Neural cell (in vitro differentiated cells): ENCODE measurements around the gene HPS4. TPM values are rescaled to one million over a fixed set of nuclear protein-coding genes. Genes with fewer than 3 reads are reported as not detected.

Source experiments
- H2AFZ ChIP-seq: fragments of 200-600, 300-800 bp; sonication (generic), shearing (Covaris generic); 2 replicates; pipeline ENCODE4 v1.6.0; 2014; ENCODE audit warnings: low read depth, mild to moderate bottlenecking, antibody characterized with exemption, low read length, moderate library complexity
- H3F3A ChIP-seq: fragments of 200-600 bp; shearing (Covaris generic); 2 replicates; pipeline ENCODE4 v1.6.1; 2016; ENCODE audit warnings: mild to moderate bottlenecking, moderate library complexity, mixed read lengths, antibody characterized with exemption, low read length; ENCODE audit not compliant: insufficient read depth, poor library complexity, severe bottlenecking
- H3K27ac ChIP-seq: fragments of 200-600, 300-800 bp; sonication (generic), shearing (Covaris generic); 2 replicates; pipeline ENCODE4 v1.5.1; 2014; ENCODE audit warnings: mild to moderate bottlenecking, low read length, moderate library complexity
- H3K27me3 ChIP-seq: fragments of 300-800, 200-600 bp; sonication (generic), shearing (Covaris generic); 2 replicates; pipeline ENCODE4 v1.6.0; 2014; ENCODE audit warnings: mild to moderate bottlenecking, low read depth, low read length, moderate library complexity; ENCODE audit not compliant: insufficient read depth
- H3K36me3 ChIP-seq: fragments of 300-800, 200-600 bp; sonication (generic), shearing (Covaris generic); 2 replicates; pipeline ENCODE4 v1.5.1; 2014; ENCODE audit warnings: mild to moderate bottlenecking, antibody characterized with exemption, low read length, moderate library complexity; ENCODE audit not compliant: insufficient read depth
- H3K4me2 ChIP-seq: fragments of 300-800, 200-600 bp; sonication (generic), shearing (Covaris generic); 2 replicates; pipeline ENCODE4 v1.6.0; 2014; ENCODE audit warnings: mild to moderate bottlenecking, low read length
- H3K4me3 ChIP-seq: fragments of 300-800, 200-600 bp; sonication (generic), shearing (Covaris generic); 2 replicates; pipeline ENCODE4 v1.5.1; 2014; ENCODE audit warnings: mild to moderate bottlenecking, low read length, moderate library complexity
- H3K79me2 ChIP-seq: fragments of 200-600 bp; shearing (Covaris generic); replicated peaks from 2 replicates; pipeline ENCODE4 v1.6.0; 2014; ENCODE audit warnings: mild to moderate bottlenecking, low read length, moderate library complexity; ENCODE audit not compliant: insufficient read depth
- H3K9ac ChIP-seq: fragments of 300-800, 200-600 bp; sonication (generic), shearing (Covaris generic); 2 replicates; pipeline ENCODE4 v1.6.1; 2016; ENCODE audit warnings: mild to moderate bottlenecking, low read length, mixed read lengths
- H3K9me2 ChIP-seq: fragments of 200-600 bp; shearing (Covaris generic); 2 replicates; pipeline ENCODE4 v1.6.1; 2016; ENCODE audit warnings: mild to moderate bottlenecking, low read length, mixed read lengths; ENCODE audit not compliant: insufficient read depth
- H3K9me3 ChIP-seq: fragments of 200-600, 300-800 bp; sonication (generic), shearing (Covaris generic); 2 replicates; pipeline ENCODE4 v1.6.1; 2016; ENCODE audit warnings: mild to moderate bottlenecking, mixed run types, low read length, moderate library complexity, mixed read lengths
- H4K20me1 ChIP-seq: fragments of 200-600 bp; shearing (Covaris generic); 2 replicates; pipeline ENCODE4 v1.6.1; 2016; ENCODE audit warnings: mild to moderate bottlenecking, mixed run types; ENCODE audit not compliant: insufficient read depth
- EP300 ChIP-seq: fragments of 450-650 bp; conservative IDR thresholded peaks from 2 replicates; pipeline ENCODE4 v1.6.1; 2014; ENCODE audit warnings: antibody characterized with exemption, mild to moderate bottlenecking, moderate library complexity; ENCODE audit not compliant: poor library complexity, severe bottlenecking
- EZH2 ChIP-seq: fragments of 200-600, 300-800 bp; shearing (Covaris generic), sonication (generic); IDR thresholded peaks from 2 replicates; pipeline ENCODE4 v1.6.1; 2014; ENCODE audit warnings: antibody characterized with exemption, low read length, borderline replicate concordance, mild to moderate bottlenecking; ENCODE audit not compliant: insufficient read depth, poor library complexity, severe bottlenecking
- MXI1 ChIP-seq: fragments of 450-650 bp; conservative IDR thresholded peaks from 2 replicates; pipeline ENCODE4 v1.6.1; 2014; ENCODE audit warnings: antibody characterized with exemption, mild to moderate bottlenecking; ENCODE audit not compliant: poor library complexity, severe bottlenecking
- POLR2AphosphoS5 ChIP-seq: IDR thresholded peaks from 2 replicates; pipeline ENCODE4 v1.6.1; 2012
- RAD21 ChIP-seq: fragments of 450-650 bp; conservative IDR thresholded peaks from 2 replicates; pipeline ENCODE4 v1.6.1; 2014; ENCODE audit warnings: antibody characterized with exemption, mild to moderate bottlenecking, moderate library complexity
- SMC3 ChIP-seq: fragments of 450-650 bp; conservative IDR thresholded peaks from 2 replicates; pipeline ENCODE4 v1.6.1; 2014; ENCODE audit warnings: antibody characterized with exemption, mild to moderate bottlenecking, moderate library complexity; ENCODE audit not compliant: poor library complexity
- TAF1 ChIP-seq: IDR thresholded peaks from 2 replicates; pipeline ENCODE4 v1.6.1; 2012; ENCODE audit warnings: low read depth
- polyA minus RNA-seq: library from RNA; depleted of rRNA, polyadenylated mRNA; stranded (reverse); fragments of >200 nt; gene quantifications from 2 replicates; pipeline ENCODE4 v1.2.3, GENCODE V29; 2014
- polyA plus RNA-seq: library from polyadenylated mRNA; depleted of rRNA; stranded (reverse); fragments of >200 nt; gene quantifications from 2 replicates; pipeline ENCODE4 v1.2.3, GENCODE V29; 2014
- TF ChIP-seq, protein P1 (sequence below): IDR thresholded peaks from 2 replicates; pipeline ENCODE4 v1.6.1; 2012; ENCODE audit warnings: borderline replicate concordance
- TF ChIP-seq, protein P2 (sequence below): fragments of 450-650 bp; IDR thresholded peaks from 2 replicates; pipeline ENCODE4 v1.5.1; 2014; ENCODE audit warnings: antibody characterized with exemption, mild to moderate bottlenecking, moderate library complexity; ENCODE audit not compliant: poor library complexity, severe bottlenecking

HPS4 gene
- polyA plus RNA-seq (51.9 and 54.1 TPM in 2 replicates), polyA minus RNA-seq (54.5 and 56.6 TPM in 2 replicates)

DNA sequence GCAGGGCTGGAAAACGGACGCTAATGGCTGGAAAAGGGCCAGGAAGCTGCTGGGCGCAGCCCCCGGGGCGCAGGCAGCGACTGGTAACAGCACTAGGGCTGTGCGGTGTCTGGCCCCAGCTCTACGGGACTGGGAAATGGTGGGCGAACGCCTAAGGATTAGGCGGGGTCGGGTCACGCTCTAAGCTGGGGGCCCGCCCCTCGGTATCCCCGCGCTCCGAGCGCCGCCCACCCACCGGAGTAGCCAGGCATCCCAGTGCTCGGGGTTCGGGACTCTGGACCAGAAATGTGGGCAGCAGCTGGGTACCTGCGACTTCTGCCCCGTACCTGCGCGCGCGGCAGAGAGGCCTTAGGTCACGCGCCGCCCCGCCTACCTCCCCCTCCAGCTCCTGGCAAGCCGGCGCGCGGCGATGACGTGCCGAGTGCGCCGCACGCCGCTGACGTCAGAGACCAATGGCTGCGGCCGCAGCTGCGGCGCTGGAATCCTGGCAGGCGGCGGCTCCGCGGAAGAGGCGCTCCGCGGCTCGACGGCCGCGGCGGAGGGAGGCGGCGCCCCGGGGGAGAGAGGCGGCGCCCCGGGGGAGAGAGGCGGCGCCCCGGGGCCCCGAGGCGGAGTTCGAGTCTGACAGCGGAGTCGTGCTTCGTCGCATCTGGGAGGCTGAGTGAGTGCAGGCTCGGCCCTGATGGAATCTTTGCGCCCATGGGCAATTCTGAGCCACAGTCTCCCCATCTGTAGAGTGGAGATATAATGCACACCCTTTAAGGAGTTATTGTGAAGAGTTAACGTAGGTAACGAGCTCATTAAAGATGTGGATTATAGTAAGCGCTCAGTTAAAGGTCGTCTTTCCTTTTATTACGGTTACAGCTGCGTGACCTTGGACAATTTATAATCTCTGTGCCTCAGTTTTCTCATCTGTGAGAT, at the start of gene HPS4, which contains the start of gene SRRD:
Gene HPS4, minus strand, starts transcription at position 345 of the 921 bp plus-strand sequence. CDS start 2,021 bp downstream, outside the sequence.
Gene SRRD, plus strand, starts transcription at position 439 of the 921 bp plus-strand sequence. Its CDS starts 14 bp downstream, at position 453.
- Histone ChIP-seq H3K9me2 (no peaks in the 10 kb centered on the region), H3K9ac (peak within 1 kb of the TSS; percentile 95), H3K27ac (peak within 1 kb of the TSS; percentile 90), H3K36me3 (no peaks in the 10 kb centered on the region), H3K9me3 (no peaks in the 10 kb centered on the region), H3K27me3 (no peaks in the 10 kb centered on the region), H2AFZ (peak within 1 kb of the TSS; percentile 92), H3K79me2 (peaks cover 32% of the 10 kb centered on the region), H4K20me1 (no peaks in the 10 kb centered on the region), H3K4me3 (peak within 1 kb of the TSS; percentile 84), H3K4me2 (peak within 1 kb of the TSS; percentile 90), H3F3A (no peaks in the 10 kb centered on the region)
- peak; percentile 91 for TF ChIP-seq TAF1
- TF ChIP-seq SMC3: peak; percentile 53
- TF ChIP-seq, protein P1, sequence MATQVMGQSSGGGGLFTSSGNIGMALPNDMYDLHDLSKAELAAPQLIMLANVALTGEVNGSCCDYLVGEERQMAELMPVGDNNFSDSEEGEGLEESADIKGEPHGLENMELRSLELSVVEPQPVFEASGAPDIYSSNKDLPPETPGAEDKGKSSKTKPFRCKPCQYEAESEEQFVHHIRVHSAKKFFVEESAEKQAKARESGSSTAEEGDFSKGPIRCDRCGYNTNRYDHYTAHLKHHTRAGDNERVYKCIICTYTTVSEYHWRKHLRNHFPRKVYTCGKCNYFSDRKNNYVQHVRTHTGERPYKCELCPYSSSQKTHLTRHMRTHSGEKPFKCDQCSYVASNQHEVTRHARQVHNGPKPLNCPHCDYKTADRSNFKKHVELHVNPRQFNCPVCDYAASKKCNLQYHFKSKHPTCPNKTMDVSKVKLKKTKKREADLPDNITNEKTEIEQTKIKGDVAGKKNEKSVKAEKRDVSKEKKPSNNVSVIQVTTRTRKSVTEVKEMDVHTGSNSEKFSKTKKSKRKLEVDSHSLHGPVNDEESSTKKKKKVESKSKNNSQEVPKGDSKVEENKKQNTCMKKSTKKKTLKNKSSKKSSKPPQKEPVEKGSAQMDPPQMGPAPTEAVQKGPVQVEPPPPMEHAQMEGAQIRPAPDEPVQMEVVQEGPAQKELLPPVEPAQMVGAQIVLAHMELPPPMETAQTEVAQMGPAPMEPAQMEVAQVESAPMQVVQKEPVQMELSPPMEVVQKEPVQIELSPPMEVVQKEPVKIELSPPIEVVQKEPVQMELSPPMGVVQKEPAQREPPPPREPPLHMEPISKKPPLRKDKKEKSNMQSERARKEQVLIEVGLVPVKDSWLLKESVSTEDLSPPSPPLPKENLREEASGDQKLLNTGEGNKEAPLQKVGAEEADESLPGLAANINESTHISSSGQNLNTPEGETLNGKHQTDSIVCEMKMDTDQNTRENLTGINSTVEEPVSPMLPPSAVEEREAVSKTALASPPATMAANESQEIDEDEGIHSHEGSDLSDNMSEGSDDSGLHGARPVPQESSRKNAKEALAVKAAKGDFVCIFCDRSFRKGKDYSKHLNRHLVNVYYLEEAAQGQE: peak; percentile 52
- no peak for TF ChIP-seq EZH2
- peak; percentile 98 for TF ChIP-seq POLR2AphosphoS5
- TF ChIP-seq MXI1: peak; percentile 91
- TF ChIP-seq, protein P2, sequence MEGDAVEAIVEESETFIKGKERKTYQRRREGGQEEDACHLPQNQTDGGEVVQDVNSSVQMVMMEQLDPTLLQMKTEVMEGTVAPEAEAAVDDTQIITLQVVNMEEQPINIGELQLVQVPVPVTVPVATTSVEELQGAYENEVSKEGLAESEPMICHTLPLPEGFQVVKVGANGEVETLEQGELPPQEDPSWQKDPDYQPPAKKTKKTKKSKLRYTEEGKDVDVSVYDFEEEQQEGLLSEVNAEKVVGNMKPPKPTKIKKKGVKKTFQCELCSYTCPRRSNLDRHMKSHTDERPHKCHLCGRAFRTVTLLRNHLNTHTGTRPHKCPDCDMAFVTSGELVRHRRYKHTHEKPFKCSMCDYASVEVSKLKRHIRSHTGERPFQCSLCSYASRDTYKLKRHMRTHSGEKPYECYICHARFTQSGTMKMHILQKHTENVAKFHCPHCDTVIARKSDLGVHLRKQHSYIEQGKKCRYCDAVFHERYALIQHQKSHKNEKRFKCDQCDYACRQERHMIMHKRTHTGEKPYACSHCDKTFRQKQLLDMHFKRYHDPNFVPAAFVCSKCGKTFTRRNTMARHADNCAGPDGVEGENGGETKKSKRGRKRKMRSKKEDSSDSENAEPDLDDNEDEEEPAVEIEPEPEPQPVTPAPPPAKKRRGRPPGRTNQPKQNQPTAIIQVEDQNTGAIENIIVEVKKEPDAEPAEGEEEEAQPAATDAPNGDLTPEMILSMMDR: peak; percentile 28
- peak; percentile 76 for TF ChIP-seq EP300
- TF ChIP-seq RAD21: peak; percentile 57

DNA sequence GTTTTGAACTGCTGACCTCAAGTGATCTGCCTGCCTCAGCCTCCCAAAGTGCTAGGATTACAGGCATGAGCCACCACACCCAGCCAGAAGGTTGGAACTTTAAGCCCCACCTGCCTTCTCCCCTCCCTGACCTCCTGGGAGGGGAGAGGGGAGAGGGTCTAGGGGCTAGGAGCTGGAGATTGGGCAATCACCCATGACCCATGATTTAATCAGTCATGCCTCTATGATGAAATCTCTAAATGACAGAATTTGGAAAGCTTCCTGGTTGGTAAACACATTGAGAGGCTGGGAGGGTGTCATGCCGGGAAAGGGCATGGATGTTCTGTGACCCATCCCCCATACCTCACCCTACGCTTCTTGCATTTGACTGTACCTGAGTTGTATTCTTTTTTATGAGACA, 45.8 kb upstream of the HPS4 start:
- Histone ChIP-seq H3K79me2 (no peaks in the 10 kb centered on the region), H3K9me2 (no peaks in the 10 kb centered on the region), H4K20me1 (no peaks in the 10 kb centered on the region), H3K9ac (no peak overlapping the region), H3K9me3 (no peaks in the 10 kb centered on the region), H3K4me2 (no peak overlapping the region), H3K36me3 (no peaks in the 10 kb centered on the region), H3K4me3 (no peak overlapping the region), H3F3A (no peaks in the 10 kb centered on the region), H3K27ac (no peak overlapping the region), H3K27me3 (no peaks in the 10 kb centered on the region), H2AFZ (no peak overlapping the region)
- TF ChIP-seq, protein P1: no peak
- no peak for TF ChIP-seq TAF1
- TF ChIP-seq EP300: no peak
- no peak for TF ChIP-seq RAD21
- no peak for TF ChIP-seq MXI1
- TF ChIP-seq, protein P2: no peak
- TF ChIP-seq EZH2: no peak
- TF ChIP-seq POLR2AphosphoS5: no peak
- no peak for TF ChIP-seq SMC3
